H1 (cell line): ENCODE measurements around the gene CYP1B1. TPM values are rescaled to one million over a fixed set of nuclear protein-coding genes. Genes with fewer than 3 reads are reported as not detected.

Source experiments
- CTCF ChIA-PET: fragments of 300-600 bp; sonication (Branson Sonifier 250); formaldehyde crosslinking; loops from one replicate; lab custom pipeline; 2021; ENCODE audit not compliant: partially characterized antibody; lab: Charles Lee
- POLR2A ChIA-PET: fragments of 300-600 bp; sonication (Branson Sonifier 250); formaldehyde crosslinking; loops from one replicate; lab custom pipeline; 2021; ENCODE audit warnings: inconsistent platforms; ENCODE audit not compliant: partially characterized antibody; lab: Charles Lee
- DNase-seq, 2 experiments: peaks; one replicate each; pipeline versions ENCODE4 v3.0.0 to v3.0.0-alpha.2; 2010 to 2022; ENCODE audit warnings: low spot score in 2 of 2, low read depth in 1 of 2, mixed read lengths in 1 of 2
- FAIRE-seq: peaks from 2 replicates; lab custom pipeline; 2011; peaks lifted over from hg19 to GRCh38; lab: Jason Lieb, UNC
- H2AFZ ChIP-seq: 2 replicates; pipeline ENCODE4 v1.8.1; 2012; ENCODE audit warnings: low read length, inconsistent platforms
- H2AK5ac ChIP-seq: 2 replicates; pipeline ENCODE4 v1.6.1; 2013; ENCODE audit warnings: low read depth, low read length
- H2BK120ac ChIP-seq: replicated peaks from 2 replicates; pipeline ENCODE3; 2013; ENCODE audit warnings: low read depth, low read length, inconsistent platforms
- H2BK12ac ChIP-seq: 2 replicates; pipeline ENCODE4 v1.6.1; 2013; ENCODE audit warnings: low read depth, low read length
- H2BK15ac ChIP-seq: 2 replicates; pipeline ENCODE4 v1.6.1; 2013; ENCODE audit warnings: low read length
- H2BK20ac ChIP-seq: 2 replicates; pipeline ENCODE4 v1.6.1; 2013; ENCODE audit warnings: low read length
- H2BK5ac ChIP-seq: 2 replicates; pipeline ENCODE4 v1.6.1; 2013; ENCODE audit warnings: low read depth, low read length
- H3K14ac ChIP-seq: 2 replicates; pipeline ENCODE4 v1.6.1; 2013; ENCODE audit warnings: inconsistent platforms; ENCODE audit not compliant: insufficient read length
- H3K18ac ChIP-seq: 2 replicates; pipeline ENCODE4 v1.6.1; 2013; ENCODE audit warnings: low read length; ENCODE audit errors: extremely low read depth
- H3K23ac ChIP-seq: 2 replicates; pipeline ENCODE4 v1.6.1; 2013; ENCODE audit warnings: inconsistent platforms; ENCODE audit not compliant: insufficient read length
- H3K23me2 ChIP-seq: 2 replicates; pipeline ENCODE4 v1.6.1; 2013; ENCODE audit warnings: low read depth, low read length
- H3K27ac ChIP-seq: 2 replicates; pipeline ENCODE4 v1.6.1; 2011; ENCODE audit warnings: low read depth, low read length, inconsistent platforms
- H3K27me3 ChIP-seq, 4 experiments: replicated peaks in 1 of 4; 1 replicate in 1 of 4; 2 replicates in 3 of 4; pipeline versions ENCODE4 v1.6.1 to v1.8.1; 2011 to 2013; ENCODE audit warnings: low read length in 3 of 4, mild to moderate bottlenecking in 3 of 4, inconsistent platforms in 2 of 4, mixed read lengths in 2 of 4, moderate library complexity in 1 of 4; ENCODE audit not compliant: control insufficient read depth in 3 of 4, insufficient read depth in 3 of 4; ENCODE audit errors: extremely low read depth in 1 of 4
- H3K36me3 ChIP-seq, 4 experiments: 2 replicates each; pipeline versions ENCODE4 v1.6.1 to v1.8.1; 2011 to 2013; ENCODE audit warnings: mild to moderate bottlenecking in 4 of 4, low read length in 3 of 4, moderate library complexity in 2 of 4, control low read depth in 1 of 4, inconsistent platforms in 1 of 4; ENCODE audit not compliant: insufficient read depth in 4 of 4, control insufficient read depth in 2 of 4
- H3K4ac ChIP-seq: replicated peaks from 2 replicates; pipeline ENCODE3; 2013; ENCODE audit warnings: low read length, low read depth, mixed read lengths, inconsistent platforms; ENCODE audit not compliant: insufficient read length
- H3K4me1 ChIP-seq, 4 experiments: replicated peaks in 1 of 4; 1 replicate in 1 of 4; 2 replicates in 3 of 4; pipeline versions ENCODE4 v1.6.1 to v1.8.1; 2011 to 2013; ENCODE audit warnings: low read length in 3 of 4, inconsistent platforms in 2 of 4, mixed read lengths in 1 of 4; ENCODE audit not compliant: insufficient read depth in 4 of 4, control insufficient read depth in 3 of 4
- H3K4me2 ChIP-seq, 2 experiments: 2 replicates each; pipeline versions ENCODE4 v1.6.1 to v1.8.1; 2011 to 2013; ENCODE audit warnings: low read depth in 2 of 2, low read length in 2 of 2, control low read depth in 1 of 2, inconsistent platforms in 1 of 2, mild to moderate bottlenecking in 1 of 2; ENCODE audit not compliant: insufficient read depth in 1 of 2
- H3K4me3 ChIP-seq, 4 experiments: fragments of 200-600, 300-600 bp in 1 of 4; sonication (generic), shearing (Covaris generic), sonication (Bioruptor Twin) in 1 of 4; 2 replicates each; pipeline versions ENCODE4 v1.5.1 to v1.8.1; 2011 to 2016; ENCODE audit warnings: low read length in 4 of 4, low read depth in 3 of 4, control low read depth in 2 of 4, inconsistent platforms in 2 of 4, mild to moderate bottlenecking in 2 of 4, mixed read lengths in 1 of 4, moderate library complexity in 1 of 4; ENCODE audit not compliant: insufficient read depth in 2 of 4; ENCODE audit errors: extremely low read depth in 1 of 4
- H3K56ac ChIP-seq: replicated peaks from 2 replicates; pipeline ENCODE3; 2013; ENCODE audit warnings: low read depth, mild to moderate bottlenecking, mixed read lengths, low read length, inconsistent platforms; ENCODE audit not compliant: insufficient read length
- H3K79me1 ChIP-seq: 2 replicates; pipeline ENCODE4 v1.6.1; 2013; ENCODE audit warnings: low read depth, low read length, control low read depth
- H3K79me2 ChIP-seq, 2 experiments: 2 replicates each; pipeline versions ENCODE4 v1.6.1 to v1.8.1; 2012 to 2013; ENCODE audit warnings: low read length in 2 of 2, mild to moderate bottlenecking in 2 of 2, inconsistent platforms in 1 of 2; ENCODE audit not compliant: insufficient read depth in 2 of 2, control insufficient read depth in 1 of 2
- H3K9ac ChIP-seq, 4 experiments: replicated peaks in 1 of 4; 1 replicate in 1 of 4; 2 replicates in 3 of 4; pipeline versions ENCODE4 v1.6.1 to v1.8.1; 2011 to 2013; ENCODE audit warnings: low read depth in 3 of 4, low read length in 3 of 4, control low read depth in 2 of 4, mild to moderate bottlenecking in 2 of 4, moderate library complexity in 2 of 4, inconsistent platforms in 1 of 4; ENCODE audit errors: extremely low read depth in 1 of 4
- H3K9me3 ChIP-seq, 2 experiments: 2 replicates each; pipeline versions ENCODE4 v1.6.1 to v1.8.1; 2012 to 2013; ENCODE audit warnings: mild to moderate bottlenecking in 2 of 2, moderate library complexity in 2 of 2, control low read depth in 1 of 2, inconsistent platforms in 1 of 2, low read depth in 1 of 2, low read length in 1 of 2, mixed read lengths in 1 of 2; ENCODE audit not compliant: insufficient read depth in 2 of 2
- H4K20me1 ChIP-seq, 2 experiments: replicated peaks in 1 of 2; 2 replicates each; pipeline versions ENCODE3 to v1.8.1; 2011 to 2013; ENCODE audit warnings: inconsistent platforms in 2 of 2, low read length in 2 of 2, mild to moderate bottlenecking in 1 of 2; ENCODE audit not compliant: insufficient read depth in 2 of 2, control insufficient read depth in 1 of 2
- H4K5ac ChIP-seq: 2 replicates; pipeline ENCODE4 v1.6.1; 2013; ENCODE audit warnings: low read length, low read depth, mixed read lengths, inconsistent platforms; ENCODE audit not compliant: insufficient read length
- H4K8ac ChIP-seq: 2 replicates; pipeline ENCODE4 v1.8.0; 2013; ENCODE audit warnings: mild to moderate bottlenecking, moderate library complexity, low read length, inconsistent platforms; ENCODE audit not compliant: insufficient read depth; ENCODE audit errors: extremely low read depth
- H4K91ac ChIP-seq: replicated peaks from 2 replicates; pipeline ENCODE3; 2013; ENCODE audit warnings: low read length, mixed read lengths, inconsistent platforms; ENCODE audit not compliant: insufficient read length
- BACH1 ChIP-seq: IDR thresholded peaks from 2 replicates; pipeline ENCODE4 v1.6.1; 2012; ENCODE audit warnings: low read length, improper control_type of control experiment
- CEBPB ChIP-seq: IDR thresholded peaks from 2 replicates; pipeline ENCODE4 v1.6.1; 2012; ENCODE audit warnings: low read depth, low read length
- FOSL1 ChIP-seq: IDR thresholded peaks from 2 replicates; pipeline ENCODE4 v1.6.1; 2011; ENCODE audit warnings: mild to moderate bottlenecking, low read depth, low read length, moderate library complexity; ENCODE audit not compliant: insufficient read depth
- HDAC6 ChIP-seq: IDR thresholded peaks from one replicate; pipeline ENCODE4 v1.7.1; 2012; ENCODE audit warnings: low read depth, mild to moderate bottlenecking, inconsistent platforms, low read length, moderate library complexity
- JUN ChIP-seq: IDR thresholded peaks from 2 replicates; pipeline ENCODE4 v1.6.1; 2011; ENCODE audit warnings: low read depth, mild to moderate bottlenecking, improper control_type of control experiment, low read length
- NANOG ChIP-seq: IDR thresholded peaks from 2 replicates; pipeline ENCODE4 v1.6.1; 2011; ENCODE audit warnings: low read length, low read depth, mild to moderate bottlenecking, inconsistent platforms; ENCODE audit not compliant: insufficient read depth, poor library complexity, severe bottlenecking
- POLR2A ChIP-seq, 2 experiments: IDR thresholded peaks; 1 replicate in 1 of 2; 2 replicates in 1 of 2; pipeline ENCODE4 v1.6.1; 2011; ENCODE audit warnings: low read depth in 2 of 2, low read length in 2 of 2, mild to moderate bottlenecking in 2 of 2; ENCODE audit errors: control extremely low read depth in 1 of 2
- RXRA ChIP-seq: IDR thresholded peaks from 2 replicates; pipeline ENCODE4 v1.6.1; 2011; ENCODE audit warnings: low read depth, mild to moderate bottlenecking, low read length, moderate library complexity; ENCODE audit not compliant: insufficient read depth
- SP1 ChIP-seq: IDR thresholded peaks from 2 replicates; pipeline ENCODE4 v1.6.1; 2011; ENCODE audit warnings: low read depth, low read length
- SRF ChIP-seq: IDR thresholded peaks from 2 replicates; pipeline ENCODE4 v1.6.1; 2011; ENCODE audit warnings: mild to moderate bottlenecking, low read depth, low read length, moderate library complexity
- TAF7 ChIP-seq: optimal IDR thresholded peaks from 2 replicates; pipeline ENCODE3; 2011; ENCODE audit warnings: low read depth, mild to moderate bottlenecking, inconsistent platforms, low read length, moderate library complexity, borderline replicate concordance
- ZNF274 ChIP-seq: IDR thresholded peaks from 2 replicates; pipeline ENCODE4 v1.7.0; 2012; ENCODE audit warnings: low read length, borderline replicate concordance; ENCODE audit errors: extremely low read depth
- WGBS, 2 experiments: shearing (Covaris generic) in 1 of 2; methylation state at CpG; one replicate each; pipeline versions ENCODE4 v1.1.6 to v1.1.7; 2013 to 2015; ENCODE audit warnings: low lambda C conversion rate in 2 of 2, mixed read lengths in 2 of 2, inconsistent platforms in 1 of 2, low coverage in 1 of 2, missing lambda C conversion rate in 1 of 2; ENCODE audit not compliant: insufficient replicate concordance in 2 of 2, insufficient coverage in 1 of 2, insufficient read length in 1 of 2; ENCODE audit errors: extremely low coverage in 1 of 2, missing lambda C conversion rate in 1 of 2; 5-methylcytosine and 5-hydroxymethylcytosine counted together
- polyA plus RNA-seq, 7 experiments: library from polyadenylated mRNA; depleted of rRNA in 3 of 7; stranded (reverse) in 5 of 7; unstranded in 2 of 7; fragments of >200 nt in 5 of 7; fragments of 200-250 nt in 2 of 7; gene quantifications; 1 replicate in 5 of 7; 2 replicates in 1 of 7; 4 replicates in 1 of 7; pipeline versions ENCODE4 v1.2.1 to v1.2.3, GENCODE V29; 2011 to 2013; ENCODE audit warnings: missing spikeins in 2 of 7, mixed read lengths in 2 of 7
- total RNA-seq: library from RNA; stranded (reverse); fragmentation: NEBNext Ultra II Directional; extraction: Animal tissue kit (Norgen Biotek cat#: 25700); gene quantifications from 2 replicates; pipeline ENCODE4 v1.2.1, GENCODE V29; 2021
- TF ChIP-seq, protein P1 (sequence below): IDR thresholded peaks from 2 replicates; pipeline ENCODE4 v1.6.1; 2011; ENCODE audit warnings: low read depth, mild to moderate bottlenecking, low read length; ENCODE audit not compliant: insufficient read depth
- TF ChIP-seq, protein P2 (sequence below): IDR thresholded peaks from 2 replicates; pipeline ENCODE4 v1.6.1; 2012; ENCODE audit warnings: inconsistent platforms

CYP1B1 gene
- total and polyA plus RNA-seq, 2 of the 8 experiments (the other 6 are each of a cell fraction or from before 2014, with no cell fraction given), result 1.3 to 5.7 TPM

DNA sequence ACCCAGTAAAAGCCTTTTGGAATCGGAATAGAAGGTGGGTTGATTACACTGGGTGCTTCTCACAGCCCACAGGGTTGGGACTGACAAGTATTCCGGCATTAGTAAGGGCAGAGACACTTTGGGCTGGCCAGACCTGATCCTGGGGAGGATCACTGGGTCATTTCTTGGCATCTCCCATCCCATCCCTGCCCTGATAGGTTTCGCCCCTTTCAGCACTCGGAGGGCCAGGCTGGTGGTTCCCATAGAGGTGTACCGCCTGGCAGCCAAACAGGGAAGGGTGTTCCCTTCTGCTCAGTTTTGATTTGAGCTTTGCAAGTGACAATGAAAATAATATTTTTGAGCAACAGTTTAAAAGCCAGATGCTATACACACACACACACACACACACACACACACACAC, 37.3 kb downstream of the CYP1B1 start:
- peak overlapping the region; percentile 100; the same call in 1 of the 2 replicates for H2AFZ ChIP-seq
- peak overlapping the region in 3 of 4 experiments; percentile 26 to 53 (median 32); a peak in 5 of 8 replicates for H3K4me3 ChIP-seq
- no peak overlapping the region for H4K91ac ChIP-seq
- TF ChIP-seq POLR2A (IDR thresholded peaks at IDR 0.05; ENCODE audit: control extremely low read depth in 1 of 2, low read depth in 2 of 2, low read length in 2 of 2) (no peak), HDAC6 (no peak), RXRA (no peak), TAF7 (no peak), JUN (no peak), BACH1 (no peak), CEBPB (no peak), SRF (no peak), SP1 (no peak), ZNF274 (no peak), FOSL1 (no peak), NANOG (no peak)
- TF ChIP-seq, protein P1, sequence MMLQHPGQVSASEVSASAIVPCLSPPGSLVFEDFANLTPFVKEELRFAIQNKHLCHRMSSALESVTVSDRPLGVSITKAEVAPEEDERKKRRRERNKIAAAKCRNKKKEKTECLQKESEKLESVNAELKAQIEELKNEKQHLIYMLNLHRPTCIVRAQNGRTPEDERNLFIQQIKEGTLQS, result no peak
- TF ChIP-seq, protein P2, sequence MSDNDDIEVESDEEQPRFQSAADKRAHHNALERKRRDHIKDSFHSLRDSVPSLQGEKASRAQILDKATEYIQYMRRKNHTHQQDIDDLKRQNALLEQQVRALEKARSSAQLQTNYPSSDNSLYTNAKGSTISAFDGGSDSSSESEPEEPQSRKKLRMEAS, result no peak

More for the DNA sequence above, 37.3 kb downstream of the CYP1B1 start:
- Histone ChIP-seq H3K79me1 (no peaks in the 10 kb centered on the region), H2AK5ac (no peak overlapping the region), H3K36me3 (no peaks in the 10 kb centered on the region), H3K79me2 (no peaks in the 10 kb centered on the region), H2BK20ac (no peak overlapping the region), H3K27me3 (peaks cover 0 to 12% (median 5%) of the 10 kb centered on the region in 4 experiments; a peak in 6 of 7 replicates), H3K56ac (no peak overlapping the region), H3K23ac (no peak overlapping the region), H4K8ac (no peak overlapping the region; the same call in 1 of the 2 replicates), H2BK5ac (no peak overlapping the region), H3K27ac (no peak overlapping the region), H4K20me1 (no peaks in the 10 kb centered on the region), H3K4me1 (peaks cover 0 to 3% (median 3%) of the 10 kb centered on the region in 4 experiments; a peak in 3 of 7 replicates), H3K9ac (no peak overlapping the region), H3K23me2 (peaks cover 1% of the 10 kb centered on the region; the same call in 1 of the 2 replicates), H3K18ac (peak overlapping the region; percentile 15; the same call in 1 of the 2 replicates), H3K9me3 (no peaks in the 10 kb centered on the region), H4K5ac (no peak overlapping the region), H2BK12ac (peak overlapping the region; percentile 10; the same call in 1 of the 2 replicates), H2BK120ac (no peak overlapping the region), H3K4ac (no peak overlapping the region), H2BK15ac (no peak overlapping the region; the same call in 1 of the 2 replicates), H3K4me2 (peak overlapping the region; percentile 71 to 77), H3K14ac (no peak overlapping the region)
- no peak for FAIRE-seq
- no peak for DNase-seq
- POLR2A ChIA-PET, result no interaction called here
- CTCF ChIA-PET, result interaction anchor here (0.6 to 2.6 kb wide), 9 partner anchors 8 to 956 kb away, joined by 3 to 11 read pairs (median 5); no protein-coding TSS in a partner anchor
- 89% methylated on average over 5 of the region's 5 CpGs; no CpG with 5 or more reads in 1 of the 2 experiments for WGBS, 2 experiments
